K562 (cell line): ENCODE results near the gene MYL5. TPM values are rescaled to one million over a fixed set of nuclear protein-coding genes. Genes with fewer than 3 reads are reported as not detected.

Experiments
- ATAC-seq: fragments of 200-7000 bp; cut with Tn5 transposase; 3 replicates; pipeline ENCODE4 v1.9.1; 2020; ENCODE audit warnings: moderate library complexity
- BruUV-seq: library from RNA; stranded (reverse); fragments of 400-500 nt; replicated peaks from 2 replicates; lab custom pipeline; 2021; lab: Mats Ljungman, UMichigan
- CTCF ChIA-PET: fragments of 300-600 bp; formaldehyde crosslinking; extraction: SDS; loops from one replicate; lab custom pipeline; 2021; ENCODE audit warnings: low intra/inter-chr PET ratio; lab: Yijun Ruan, JAX
- POLR2A ChIA-PET: fragments of 300-600, 350-650 bp; sonication (Branson Sonifier 250); formaldehyde crosslinking; extraction: SDS; loops from one replicate; lab custom pipeline; 2021; ENCODE audit warnings: antibody characterized with exemption, inconsistent platforms; lab: Yijun Ruan, JAX
- DNase-seq, 4 experiments: peaks; one replicate each; pipeline versions ENCODE4 v3.0.0 to v3.0.0-alpha.2; 2011 to 2018; ENCODE audit warnings: low spot score in 3 of 4, mixed read lengths in 3 of 4; ENCODE audit errors: extremely low read depth in 1 of 4
- FAIRE-seq: peaks from 2 replicates; lab custom pipeline; 2011; peaks lifted over from hg19 to GRCh38; lab: Jason Lieb, UNC
- H2AFZ ChIP-seq: 2 replicates; pipeline ENCODE4 v1.6.0; 2011; ENCODE audit warnings: low read depth, low read length, control low read depth, inconsistent platforms
- H3K27ac ChIP-seq: fragments of 200-600 bp; 3 replicates; pipeline ENCODE4 v1.8.0; 2011; ENCODE audit warnings: low read depth, mild to moderate bottlenecking, control low read depth, inconsistent platforms, low read length, moderate library complexity, mixed read lengths; ENCODE audit errors: extremely low read depth
- H3K27me3 ChIP-seq, 2 experiments: fragments of 300-600 bp in 1 of 2; 2 replicates in 1 of 2; 3 replicates in 1 of 2; pipeline versions ENCODE4 v1.6.0 to v1.8.0; 2011; ENCODE audit warnings: inconsistent platforms in 2 of 2, low read length in 2 of 2, mild to moderate bottlenecking in 1 of 2, mixed read lengths in 1 of 2, moderate library complexity in 1 of 2; ENCODE audit not compliant: control insufficient read depth in 2 of 2, insufficient read depth in 2 of 2
- H3K36me3 ChIP-seq: fragments of 300-600 bp; 3 replicates; pipeline ENCODE4 v1.8.0; 2011; ENCODE audit warnings: mild to moderate bottlenecking, low read length, inconsistent platforms; ENCODE audit not compliant: control insufficient read depth, insufficient read depth
- H3K4me1 ChIP-seq, 2 experiments: fragments of 200-600 bp in 1 of 2; replicated peaks in 1 of 2; 2 replicates in 1 of 2; 3 replicates in 1 of 2; pipeline versions ENCODE4 v1.5.1 to v1.8.0; 2011; ENCODE audit warnings: inconsistent platforms in 2 of 2, low read length in 2 of 2, mild to moderate bottlenecking in 1 of 2, mixed read lengths in 1 of 2, moderate library complexity in 1 of 2; ENCODE audit not compliant: control insufficient read depth in 2 of 2, insufficient read depth in 2 of 2
- H3K4me2 ChIP-seq: 2 replicates; pipeline ENCODE4 v1.6.1; 2011; ENCODE audit warnings: low read length, control low read depth, inconsistent platforms, mixed read lengths; ENCODE audit not compliant: insufficient read depth
- H3K4me3 ChIP-seq: fragments of 200-600 bp; sonication (generic), shearing (Covaris generic); 2 replicates; pipeline ENCODE4 v1.5.1; 2016; ENCODE audit warnings: control low read depth, inconsistent platforms
- H3K79me2 ChIP-seq: fragments of 200-600 bp; 3 replicates; pipeline ENCODE4 v1.8.0; 2011; ENCODE audit warnings: low read length, inconsistent platforms; ENCODE audit not compliant: control insufficient read depth, insufficient read depth
- H3K9ac ChIP-seq, 2 experiments: 2 replicates each; pipeline versions ENCODE4 v1.6.0 to v1.6.1; 2011; ENCODE audit warnings: low read depth in 2 of 2, low read length in 2 of 2, control low read depth in 1 of 2, inconsistent platforms in 1 of 2, mild to moderate bottlenecking in 1 of 2, mixed read lengths in 1 of 2; ENCODE audit not compliant: insufficient read depth in 1 of 2
- H3K9me1 ChIP-seq: one replicate; pipeline ENCODE4 v1.6.0; 2011; ENCODE audit warnings: inconsistent platforms, mild to moderate bottlenecking, low read length, moderate library complexity; ENCODE audit not compliant: control insufficient read depth, insufficient read depth
- H3K9me3 ChIP-seq: replicated peaks from 2 replicates; pipeline ENCODE4 v1.5.1; 2011; ENCODE audit warnings: low read depth, low read length, inconsistent platforms; ENCODE audit not compliant: control insufficient read depth, insufficient read depth
- H4K20me1 ChIP-seq: replicated peaks from 2 replicates; pipeline ENCODE4 v1.6.1; 2011; ENCODE audit warnings: low read length, inconsistent platforms, mixed read lengths; ENCODE audit not compliant: control insufficient read depth, insufficient read depth
- BRF1 ChIP-seq: IDR thresholded peaks from 3 replicates; pipeline ENCODE4 v1.6.1; 2011; ENCODE audit warnings: borderline replicate concordance, mild to moderate bottlenecking; ENCODE audit not compliant: insufficient read length; ENCODE audit errors: extremely low read depth
- CBFA2T2 ChIP-seq: fragments of 450-650 bp; conservative IDR thresholded peaks from 2 replicates; pipeline ENCODE4 v1.6.1; 2017; ENCODE audit warnings: mild to moderate bottlenecking
- CBFA2T3 ChIP-seq: fragments of 450-650 bp; IDR thresholded peaks from 2 replicates; pipeline ENCODE4 v1.6.1; 2017
- EWSR1 ChIP-seq: fragments of 450-650 bp; IDR thresholded peaks from 2 replicates; pipeline ENCODE4 v1.6.1; 2018; ENCODE audit warnings: borderline replicate concordance, mild to moderate bottlenecking, low read depth, moderate library complexity; ENCODE audit not compliant: partially characterized antibody
- FOXM1 ChIP-seq, 2 experiments: fragments of 450-650 bp in 1 of 2; sonication (generic) in 1 of 2; formaldehyde crosslinking in 1 of 2; IDR thresholded peaks; 2 replicates each; pipeline versions ENCODE4 v1.6.1 to v1.9.0; 2017 to 2022; ENCODE audit warnings: low read depth in 2 of 2, mild to moderate bottlenecking in 2 of 2, missing genetic modification reagents in 1 of 2, moderate library complexity in 1 of 2
- KLF16 ChIP-seq: IDR thresholded peaks from 2 replicates; pipeline ENCODE4 v1.6.1; 2016; ENCODE audit warnings: antibody characterized with exemption
- LCOR ChIP-seq: sonication (generic); formaldehyde crosslinking; IDR thresholded peaks from 2 replicates; pipeline ENCODE4 v1.8.0; 2022; ENCODE audit warnings: mild to moderate bottlenecking, missing genetic modification reagents
- MEF2A ChIP-seq: IDR thresholded peaks from 2 replicates; pipeline ENCODE4 v1.6.1; 2011; ENCODE audit warnings: low read depth, mild to moderate bottlenecking, low read length, moderate library complexity; ENCODE audit not compliant: control insufficient read depth
- NCOA1 ChIP-seq: fragments of 450-650 bp; IDR thresholded peaks from 2 replicates; pipeline ENCODE4 v1.6.1; 2016; ENCODE audit warnings: low read depth
- POLR2G ChIP-seq: fragments of 200-400 bp; formaldehyde crosslinking; IDR thresholded peaks from 2 replicates; pipeline ENCODE4 v1.6.1; 2017; ENCODE audit warnings: low read depth, mild to moderate bottlenecking, antibody characterized with exemption, low read length, moderate library complexity
- SIN3A ChIP-seq, 2 experiments: fragments of 150-350 bp in 1 of 2; IDR thresholded peaks; 2 replicates each; pipeline ENCODE4 v1.6.1; 2011 to 2016; ENCODE audit warnings: borderline replicate concordance in 2 of 2, low read depth in 2 of 2, low read length in 2 of 2, mild to moderate bottlenecking in 2 of 2, moderate library complexity in 2 of 2; ENCODE audit not compliant: control insufficient read depth in 1 of 2
- TCF3 ChIP-seq: sonication (generic); formaldehyde crosslinking; IDR thresholded peaks from 2 replicates; pipeline ENCODE4 v1.4.0; 2020; ENCODE audit warnings: mild to moderate bottlenecking, missing genetic modification reagents
- ZNF431 ChIP-seq: sonication (generic); formaldehyde crosslinking; IDR thresholded peaks from 2 replicates; pipeline ENCODE4 v1.8.0; 2022; ENCODE audit warnings: mild to moderate bottlenecking, missing genetic modification reagents
- WGBS: fragments of 100-300 bp; shearing (Covaris generic); methylation state at CpG from one replicate; pipeline ENCODE4 v1.1.6; 2016; ENCODE audit warnings: low coverage, mixed read lengths; ENCODE audit not compliant: insufficient coverage; ENCODE audit errors: missing lambda C conversion rate; 5-methylcytosine and 5-hydroxymethylcytosine counted together
- in situ Hi-C: fragments of 300-500 bp; cut with MboI; formaldehyde crosslinking; loops from 4 replicates; pipeline ENCODE4 v1.15.0; 2018; ENCODE audit warnings: inconsistent platforms, mixed read lengths
- intact Hi-C: fragments of 100-400 bp; cut with micrococcal nuclease; formaldehyde crosslinking; loops from 2 replicates; pipeline ENCODE4 v1.14.2; 2022
- polyA plus RNA-seq, 8 experiments: library from polyadenylated mRNA; depleted of rRNA in 4 of 8; stranded (reverse) in 5 of 8; unstranded in 3 of 8; fragments of >200 nt; fragmentation: Nextera tagmentation in 2 of 8; fragmentation: Illumina TruSeq in 1 of 8; extraction: Ambion mirVana in 2 of 8; extraction: Trizol in 1 of 8; gene quantifications; 2 replicates each; pipeline versions ENCODE4 v1.2.1 to v1.2.3, GENCODE V29; 2011 to 2014; ENCODE audit warnings: inconsistent platforms in 1 of 8, missing spikeins in 1 of 8
- total RNA-seq, 7 experiments: library from RNA; depleted of rRNA in 6 of 7; stranded (reverse); fragments of >200 nt in 6 of 7; fragmentation: Illumina TruSeq in 2 of 7; extraction: Trizol in 2 of 7; gene quantifications; 2 replicates each; pipeline versions ENCODE4 v1.2.1 to v1.2.3, GENCODE V29; 2011 to 2021; ENCODE audit warnings: low replicate concordance in 1 of 7
- TF ChIP-seq, protein P1 (sequence below): conservative IDR thresholded peaks from 2 replicates; pipeline ENCODE4 v1.6.1; 2011; ENCODE audit warnings: low read depth, mild to moderate bottlenecking, low read length; ENCODE audit not compliant: control insufficient read depth
- TF ChIP-seq, protein P2 (sequence below): sonication (generic); formaldehyde crosslinking; IDR thresholded peaks from 2 replicates; pipeline ENCODE4 v1.8.0; 2022; ENCODE audit warnings: missing genetic modification reagents, mild to moderate bottlenecking, moderate library complexity, borderline replicate concordance

Gene MYL5
- total and polyA plus RNA-seq, 9 of the 15 experiments (the other 6 are each of a cell fraction or from before 2014, with no cell fraction given), result 1.4 to 10.0 (median 4.1) TPM

DNA sequence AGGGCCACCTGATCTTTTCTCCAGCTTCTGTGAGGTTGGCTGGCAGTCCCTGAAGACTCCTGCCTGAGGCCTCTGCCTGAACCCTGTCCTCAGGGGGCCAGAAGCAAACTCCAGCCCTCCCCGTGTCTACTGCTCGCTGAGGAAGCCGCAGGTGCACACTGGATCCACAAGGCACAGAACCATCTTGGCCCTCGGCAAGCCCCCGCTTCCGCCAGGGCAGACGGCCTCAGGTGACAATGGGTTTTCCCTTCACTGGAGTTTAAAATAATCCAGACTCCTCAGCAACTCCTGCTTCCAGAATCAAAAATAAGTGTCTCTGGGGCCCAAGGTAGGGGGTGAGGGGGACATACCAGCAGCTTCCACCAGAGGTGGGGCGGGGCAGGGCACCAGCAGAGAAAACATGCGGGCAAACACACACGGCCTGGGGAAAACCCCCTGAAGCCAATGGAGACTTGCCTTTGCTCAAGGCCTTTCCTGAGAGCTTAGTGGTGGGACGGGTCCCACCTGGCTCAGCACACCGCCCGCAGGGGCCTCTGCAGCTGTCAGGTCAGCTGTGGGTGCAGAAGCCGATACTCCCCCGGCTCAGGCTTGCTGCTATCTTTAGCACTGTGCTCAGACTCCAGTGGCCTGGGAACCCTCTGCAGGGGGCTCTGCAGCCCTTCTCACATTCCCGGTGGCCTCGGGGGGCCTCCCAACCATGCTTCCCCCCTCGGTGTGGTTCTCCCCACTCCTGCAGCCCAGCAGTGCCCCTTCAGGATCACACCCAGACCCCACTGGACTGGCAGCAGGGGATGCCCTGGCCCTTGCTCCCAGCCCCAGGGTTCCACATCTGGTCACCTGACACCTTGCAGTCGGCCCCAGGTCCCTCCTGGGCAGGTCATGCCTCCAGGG, 1.9 kb downstream of the MYL5 start:
- in situ Hi-C loops (no loop called here), intact Hi-C loops (no loop called here)
- BruUV-seq, result no TSS peak
- ATAC-seq (no peak), FAIRE-seq (no peak), DNase-seq (peak in 1 of 4 experiments; percentile 43)
- peaks cover 23% of the 10 kb centered on the region for H3K36me3 ChIP-seq
- H3K27me3 ChIP-seq, result no peaks in the 10 kb centered on the region
- H4K20me1 ChIP-seq, result peaks cover 5% of the 10 kb centered on the region; the same call in 1 of the 2 replicates
- H3K9me3 ChIP-seq, result no peaks in the 10 kb centered on the region
- WGBS, result 58% methylated on average over 13 of the region's 19 CpGs
- ChIA-PET POLR2A (interaction anchor here (0.8 kb wide), 1 partner anchor 334 kb away, joined by 5 read pairs; no protein-coding TSS in a partner anchor), CTCF (no interaction called here)
- no peak overlapping the region for H3K4me2 ChIP-seq
- no peak for TF ChIP-seq EWSR1
- TF ChIP-seq CBFA2T2, result peak; percentile 47; the same call in 1 of the 2 replicates
- TF ChIP-seq BRF1, result no peak
- 0 out of 2 replicates have a peak, but pooled peaks have one; percentile 35 for TF ChIP-seq KLF16
- peak; percentile 65 for TF ChIP-seq CBFA2T3
- no peak for TF ChIP-seq LCOR (CRISPR knock-in tag)
- TF ChIP-seq, protein P1, sequence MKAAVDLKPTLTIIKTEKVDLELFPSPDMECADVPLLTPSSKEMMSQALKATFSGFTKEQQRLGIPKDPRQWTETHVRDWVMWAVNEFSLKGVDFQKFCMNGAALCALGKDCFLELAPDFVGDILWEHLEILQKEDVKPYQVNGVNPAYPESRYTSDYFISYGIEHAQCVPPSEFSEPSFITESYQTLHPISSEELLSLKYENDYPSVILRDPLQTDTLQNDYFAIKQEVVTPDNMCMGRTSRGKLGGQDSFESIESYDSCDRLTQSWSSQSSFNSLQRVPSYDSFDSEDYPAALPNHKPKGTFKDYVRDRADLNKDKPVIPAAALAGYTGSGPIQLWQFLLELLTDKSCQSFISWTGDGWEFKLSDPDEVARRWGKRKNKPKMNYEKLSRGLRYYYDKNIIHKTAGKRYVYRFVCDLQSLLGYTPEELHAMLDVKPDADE, result 0 out of 2 replicates have a peak, but pooled peaks have one; percentile 32
- no peak for TF ChIP-seq FOXM1 (IDR thresholded peaks at IDR 0.05; ENCODE audit: low read depth)
- TF ChIP-seq FOXM1 (CRISPR knock-in tag; IDR thresholded peaks at IDR 0.05; ENCODE audit: low read depth), result no peak
- TF ChIP-seq MEF2A, result peak; percentile 54; the same call in 1 of the 2 replicates
- peak; percentile 51; the same call in 1 of the 2 replicates for TF ChIP-seq POLR2G
- no peak for TF ChIP-seq NCOA1
- TF ChIP-seq, protein P2, sequence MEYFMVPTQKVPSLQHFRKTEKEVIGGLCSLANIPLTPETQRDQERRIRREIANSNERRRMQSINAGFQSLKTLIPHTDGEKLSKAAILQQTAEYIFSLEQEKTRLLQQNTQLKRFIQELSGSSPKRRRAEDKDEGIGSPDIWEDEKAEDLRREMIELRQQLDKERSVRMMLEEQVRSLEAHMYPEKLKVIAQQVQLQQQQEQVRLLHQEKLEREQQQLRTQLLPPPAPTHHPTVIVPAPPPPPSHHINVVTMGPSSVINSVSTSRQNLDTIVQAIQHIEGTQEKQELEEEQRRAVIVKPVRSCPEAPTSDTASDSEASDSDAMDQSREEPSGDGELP, result peak; percentile 84
- TF ChIP-seq SIN3A (IDR thresholded peaks at IDR 0.05; ENCODE audit: borderline replicate concordance in 2 of 2, control insufficient read depth in 1 of 2, low read depth in 2 of 2, low read length in 2 of 2), result 0 out of 4 replicates have a peak, but pooled peaks of 1 of the 2 experiments have one; percentile 20
- TF ChIP-seq ZNF431 (CRISPR knock-in tag), result no peak
- peak; percentile 21; the same call in 1 of the 2 replicates for TF ChIP-seq TCF3 (CRISPR knock-in tag)
- peaks cover 22% of the 10 kb centered on the region for H3K79me2 ChIP-seq
- H3K9me1 ChIP-seq, result no peaks in the 10 kb centered on the region
- no peak overlapping the region for H2AFZ ChIP-seq
- peak overlapping the region in 1 of 2 experiments; percentile 85; a peak in 2 of 4 replicates for H3K9ac ChIP-seq
- peaks cover 15 to 79% of the 10 kb centered on the region in 2 experiments for H3K4me1 ChIP-seq
- H3K27ac ChIP-seq, result no peak overlapping the region
- H3K4me3 ChIP-seq, result no peak overlapping the region
